Adrenal gland (tissue), 5 donors: Measurements from ENCODE around the gene LTN1.

Experiments used
- CTCF ChIP-seq, 6 experiments: fragments of 450-650 bp in 4 of 6; fragments of 200-600 bp in 2 of 6; sonication (generic) in 1 of 6; IDR thresholded peaks; 1 replicate in 5 of 6; 2 replicates in 1 of 6; pipeline versions ENCODE4 v1.5.1 to v1.8.0; 2016 to 2021; ENCODE audit warnings: antibody characterized with exemption in 6 of 6, mild to moderate bottlenecking in 2 of 6, moderate library complexity in 1 of 6
- POLR2A ChIP-seq, 2 donors: fragments of 450-650 bp; IDR thresholded peaks; one replicate each; pipeline ENCODE4 v1.6.1; 2017; ENCODE audit warnings: antibody characterized with exemption in 2 of 2, mild to moderate bottlenecking in 2 of 2, moderate library complexity in 1 of 2
- donor health status: DM: no; HTN: no; CAD: no.

- TF ChIP-seq CTCF (IDR thresholded peaks at IDR 0.05) (no peak), POLR2A (IDR thresholded peaks at IDR 0.05) (no peak)
Observed at GRCh38 chr21:28882345-28882744, 110.3 kb downstream of the LTN1 start.
